Tongue (tissue), 2 donors: Measurements from ENCODE around the gene RGMB. TPM values are rescaled to one million over a fixed set of nuclear protein-coding genes. Genes with fewer than 3 reads are reported as not detected.
"Not testable (repeated sequence)": the region's sequence is repeated elsewhere in the genome, so short reads cannot be mapped to it uniquely, and the experiment has no call there.

Experiments used
- DNase-seq: peaks from one replicate; pipeline ENCODE4 v3.0.0-alpha.2; 2015
- total RNA-seq: library from RNA; depleted of rRNA; stranded (reverse); fragments of >200 nt; gene quantifications from one replicate; pipeline ENCODE4 v1.2.3, GENCODE V29; 2014

The RGMB gene
- total RNA-seq, result 61.5 TPM

- DNase-seq, result peak; percentile 100
Measured at GRCh38 chr5:98773464-98774191, at the start of gene RGMB. Gene RGMB, plus strand, starts transcription at chr5:98773663. Its CDS starts 408 bp downstream, at chr5:98774071.

- peak; percentile 6 for DNase-seq
Measured at GRCh38 chr5:98726258-98726657, 47.2 kb upstream of the RGMB start.

GRCh38 chr5:98727686-98728085, 45.8 kb upstream of the RGMB start:
- peak; percentile 5 for DNase-seq

GRCh38 chr5:98734646-98735045, 38.8 kb upstream of the RGMB start:
- no peak for DNase-seq

GRCh38 chr5:98735806-98736507, 37.5 kb upstream of the RGMB start:
- DNase-seq, result no peak

- DNase-seq, result no peak
Measured at GRCh38 chr5:98736753-98737152, 36.7 kb upstream of the RGMB start.

GRCh38 chr5:98737441-98737840, 36.0 kb upstream of the RGMB start:
- DNase-seq, result not testable (repeated sequence)

- not testable (repeated sequence) for DNase-seq
Measured at GRCh38 chr5:98738481-98739149, 34.8 kb upstream of the RGMB start.

- DNase-seq, result no peak
Measured at GRCh38 chr5:98741926-98742325, 31.5 kb upstream of the RGMB start.

GRCh38 chr5:98742396-98743073, 30.9 kb upstream of the RGMB start:
- DNase-seq, result no peak

- not testable (repeated sequence) for DNase-seq
Measured at GRCh38 chr5:98748259-98748658, 25.2 kb upstream of the RGMB start.

- DNase-seq, result no peak
Measured at GRCh38 chr5:98749046-98749445, 24.4 kb upstream of the RGMB start.

GRCh38 chr5:98750693-98751092, 22.8 kb upstream of the RGMB start:
- DNase-seq, result no peak

GRCh38 chr5:98752331-98752730, 21.1 kb upstream of the RGMB start:
- not testable (repeated sequence) for DNase-seq

GRCh38 chr5:98752801-98753200, 20.7 kb upstream of the RGMB start:
- DNase-seq, result not testable (repeated sequence)

- DNase-seq, result no peak
Measured at GRCh38 chr5:98753507-98753906, 20.0 kb upstream of the RGMB start.

GRCh38 chr5:98755406-98755805, 18.1 kb upstream of the RGMB start:
- no peak for DNase-seq

- no peak for DNase-seq
Measured at GRCh38 chr5:98757978-98758377, 15.5 kb upstream of the RGMB start.

- peak; percentile 95 for DNase-seq
Measured at GRCh38 chr5:98763001-98763630, 10.3 kb upstream of the RGMB start.

GRCh38 chr5:98765815-98766214, 7.6 kb upstream of the RGMB start:
- DNase-seq, result no peak

GRCh38 chr5:98767581-98767980, 5.9 kb upstream of the RGMB start:
- DNase-seq, result no peak
